ENCODE data around the gene FBXL19.

DNA sequence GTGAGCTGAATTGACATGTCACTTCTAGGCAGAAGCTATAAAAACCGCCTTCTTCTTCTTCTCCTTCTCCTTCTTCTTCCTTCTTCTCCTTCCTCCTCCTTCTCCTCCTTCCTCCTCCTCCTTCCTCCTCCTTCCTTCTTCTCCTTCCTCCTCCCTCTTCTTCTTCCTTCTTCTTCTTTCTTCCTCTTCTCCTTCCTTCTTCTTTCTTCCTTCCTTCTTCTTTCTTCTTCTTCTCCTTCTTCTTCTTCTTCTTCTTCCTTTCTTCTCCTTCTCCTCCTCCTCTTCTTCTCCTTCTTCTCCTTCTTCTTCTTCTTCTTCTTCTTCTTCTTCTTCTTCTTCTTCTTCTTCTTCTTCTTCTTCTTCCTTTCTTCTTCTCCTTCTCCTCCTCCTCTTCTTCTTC lies 4.8 kb upstream of the FBXL19 start:
- TF ChIP-seq, protein P1, sequence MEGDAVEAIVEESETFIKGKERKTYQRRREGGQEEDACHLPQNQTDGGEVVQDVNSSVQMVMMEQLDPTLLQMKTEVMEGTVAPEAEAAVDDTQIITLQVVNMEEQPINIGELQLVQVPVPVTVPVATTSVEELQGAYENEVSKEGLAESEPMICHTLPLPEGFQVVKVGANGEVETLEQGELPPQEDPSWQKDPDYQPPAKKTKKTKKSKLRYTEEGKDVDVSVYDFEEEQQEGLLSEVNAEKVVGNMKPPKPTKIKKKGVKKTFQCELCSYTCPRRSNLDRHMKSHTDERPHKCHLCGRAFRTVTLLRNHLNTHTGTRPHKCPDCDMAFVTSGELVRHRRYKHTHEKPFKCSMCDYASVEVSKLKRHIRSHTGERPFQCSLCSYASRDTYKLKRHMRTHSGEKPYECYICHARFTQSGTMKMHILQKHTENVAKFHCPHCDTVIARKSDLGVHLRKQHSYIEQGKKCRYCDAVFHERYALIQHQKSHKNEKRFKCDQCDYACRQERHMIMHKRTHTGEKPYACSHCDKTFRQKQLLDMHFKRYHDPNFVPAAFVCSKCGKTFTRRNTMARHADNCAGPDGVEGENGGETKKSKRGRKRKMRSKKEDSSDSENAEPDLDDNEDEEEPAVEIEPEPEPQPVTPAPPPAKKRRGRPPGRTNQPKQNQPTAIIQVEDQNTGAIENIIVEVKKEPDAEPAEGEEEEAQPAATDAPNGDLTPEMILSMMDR (conservative IDR thresholded peaks at IDR 0.05 in 1 of 2, IDR thresholded peaks at IDR 0.05 in 1 of 2; ENCODE audit: extremely low read depth in 1 of 2, insufficient read depth in 1 of 2, low read depth in 1 of 2, low read length in 2 of 2) = no peak
- TF ChIP-seq EZH2 (IDR thresholded peaks at IDR 0.05; ENCODE audit: borderline replicate concordance, low read length) = no peak
